GM12801 (cell line): ENCODE data around the gene CNST.
A peak's percentile ranks its signal among the peaks of the same experiment; 100 is the strongest.

Experiments used
- TF ChIP-seq, protein P1 (sequence below): IDR thresholded peaks from one replicate; pipeline ENCODE4 v1.5.1; 2011; ENCODE audit warnings: control low read depth; ENCODE audit not compliant: insufficient read length; ENCODE audit errors: extremely low read depth

The CNST gene

DNA sequence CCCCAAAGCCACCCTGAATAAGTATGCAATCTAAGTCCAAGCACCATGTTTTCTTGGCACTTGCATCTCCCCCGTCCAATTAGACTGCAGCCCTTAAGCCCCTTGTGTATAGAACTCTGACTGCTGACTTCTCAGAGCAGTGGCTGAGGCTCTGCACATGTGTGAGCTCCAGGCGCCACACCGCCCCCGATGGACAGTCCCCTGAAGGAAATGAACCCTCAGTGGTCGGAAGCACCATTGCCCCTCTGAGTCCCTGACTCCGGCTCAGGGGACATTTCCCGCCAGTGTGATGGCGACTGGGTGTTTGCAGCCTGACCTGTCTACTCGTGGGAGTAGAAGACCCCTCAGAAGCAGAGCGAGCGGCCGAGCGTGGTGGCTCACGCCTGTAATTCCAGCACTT, 120.7 kb downstream of the CNST start:
- TF ChIP-seq, protein P1, sequence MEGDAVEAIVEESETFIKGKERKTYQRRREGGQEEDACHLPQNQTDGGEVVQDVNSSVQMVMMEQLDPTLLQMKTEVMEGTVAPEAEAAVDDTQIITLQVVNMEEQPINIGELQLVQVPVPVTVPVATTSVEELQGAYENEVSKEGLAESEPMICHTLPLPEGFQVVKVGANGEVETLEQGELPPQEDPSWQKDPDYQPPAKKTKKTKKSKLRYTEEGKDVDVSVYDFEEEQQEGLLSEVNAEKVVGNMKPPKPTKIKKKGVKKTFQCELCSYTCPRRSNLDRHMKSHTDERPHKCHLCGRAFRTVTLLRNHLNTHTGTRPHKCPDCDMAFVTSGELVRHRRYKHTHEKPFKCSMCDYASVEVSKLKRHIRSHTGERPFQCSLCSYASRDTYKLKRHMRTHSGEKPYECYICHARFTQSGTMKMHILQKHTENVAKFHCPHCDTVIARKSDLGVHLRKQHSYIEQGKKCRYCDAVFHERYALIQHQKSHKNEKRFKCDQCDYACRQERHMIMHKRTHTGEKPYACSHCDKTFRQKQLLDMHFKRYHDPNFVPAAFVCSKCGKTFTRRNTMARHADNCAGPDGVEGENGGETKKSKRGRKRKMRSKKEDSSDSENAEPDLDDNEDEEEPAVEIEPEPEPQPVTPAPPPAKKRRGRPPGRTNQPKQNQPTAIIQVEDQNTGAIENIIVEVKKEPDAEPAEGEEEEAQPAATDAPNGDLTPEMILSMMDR, result no peak

DNA sequence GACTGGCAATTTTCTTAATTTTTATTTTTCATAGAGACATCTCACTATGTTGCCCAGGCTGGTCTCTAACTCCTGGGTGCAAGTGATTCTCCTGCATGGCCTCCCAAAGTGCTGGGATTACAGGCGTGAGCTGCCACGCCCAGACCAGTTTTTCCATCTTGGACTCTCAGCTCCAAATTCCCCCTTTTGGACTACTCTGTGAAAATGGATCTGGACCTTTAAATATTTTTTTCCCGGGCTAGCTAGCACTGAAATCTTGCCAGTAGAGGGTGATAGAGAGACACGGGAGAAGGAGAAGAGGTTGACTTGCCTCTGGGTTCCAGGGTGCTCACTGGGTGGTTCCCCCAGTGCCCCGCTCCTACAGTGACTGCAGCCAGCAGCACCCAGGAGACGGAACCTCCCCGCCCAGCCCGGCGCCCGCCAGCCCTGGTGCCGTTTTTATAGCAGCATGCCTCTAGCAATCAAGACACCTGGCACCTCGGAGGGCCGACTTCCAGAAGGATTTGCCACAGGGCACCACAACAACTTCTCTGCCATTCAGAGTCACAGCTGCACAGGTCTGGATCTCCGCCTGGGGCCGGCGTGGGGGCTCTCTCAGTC, 123.3 kb downstream of the CNST start:
- TF ChIP-seq, protein P1, result peak; percentile 56

DNA sequence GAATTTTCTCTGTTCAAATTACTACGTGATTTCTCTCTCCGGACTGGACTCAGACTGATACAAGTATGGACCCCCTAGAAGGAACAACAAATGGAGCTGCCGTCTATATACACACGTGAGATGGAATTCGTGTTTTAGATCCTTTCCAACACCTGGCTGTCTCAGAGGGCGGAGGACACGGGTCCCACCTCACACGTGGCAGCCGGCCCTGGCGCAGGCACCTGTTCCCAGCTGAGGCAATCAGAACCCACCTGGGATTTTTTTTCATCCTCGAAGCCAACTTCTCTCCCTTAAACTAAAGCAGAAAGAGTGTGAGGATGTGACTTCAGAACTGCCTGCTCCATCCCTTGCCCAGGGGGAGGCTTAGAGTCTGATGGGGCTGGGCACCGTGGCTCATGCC, 123.8 kb downstream of the CNST start:
- TF ChIP-seq, protein P1, result no peak

DNA sequence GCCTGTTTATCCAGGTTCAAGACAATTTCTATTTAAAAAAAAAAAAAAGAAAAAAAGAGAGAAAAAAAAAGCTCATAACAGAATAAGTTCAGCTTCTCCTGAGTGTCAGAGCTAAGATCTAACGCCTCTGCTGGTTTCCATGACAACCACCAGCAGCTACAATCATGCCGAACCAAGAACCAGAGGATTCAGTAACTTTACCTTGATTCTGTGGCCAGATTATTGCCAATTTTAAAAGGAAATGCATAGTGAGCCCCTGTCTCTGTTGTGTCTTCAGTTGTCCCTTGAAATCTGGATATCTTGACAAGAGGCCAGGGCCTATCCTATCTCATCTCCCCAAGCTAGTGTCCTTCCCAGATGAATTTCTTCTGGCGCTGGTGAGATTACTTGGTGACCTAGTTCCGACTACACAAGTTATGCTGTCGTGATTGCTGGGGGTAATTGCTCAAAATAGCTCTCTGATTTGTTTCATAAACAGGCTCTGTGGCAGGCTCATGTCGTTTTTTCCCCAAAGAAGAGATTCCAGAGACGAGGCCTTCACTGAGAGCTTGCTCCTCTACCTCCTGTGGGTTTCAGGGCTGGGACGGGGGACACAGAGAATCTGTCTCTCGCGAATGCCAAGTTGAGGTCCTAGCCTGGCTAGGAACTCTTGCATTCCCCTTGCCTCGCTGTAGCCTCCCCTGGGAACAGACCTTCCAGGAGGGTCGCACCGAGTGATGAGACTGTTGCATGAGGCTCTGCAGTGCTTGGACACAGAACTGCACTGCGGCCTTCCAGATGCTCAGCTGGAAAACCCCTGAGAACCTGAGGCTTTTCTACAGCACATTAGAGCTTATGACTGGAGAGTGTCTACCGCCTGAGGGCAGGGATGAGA, 125.6 kb downstream of the CNST start:
- TF ChIP-seq, protein P1, result no peak

DNA sequence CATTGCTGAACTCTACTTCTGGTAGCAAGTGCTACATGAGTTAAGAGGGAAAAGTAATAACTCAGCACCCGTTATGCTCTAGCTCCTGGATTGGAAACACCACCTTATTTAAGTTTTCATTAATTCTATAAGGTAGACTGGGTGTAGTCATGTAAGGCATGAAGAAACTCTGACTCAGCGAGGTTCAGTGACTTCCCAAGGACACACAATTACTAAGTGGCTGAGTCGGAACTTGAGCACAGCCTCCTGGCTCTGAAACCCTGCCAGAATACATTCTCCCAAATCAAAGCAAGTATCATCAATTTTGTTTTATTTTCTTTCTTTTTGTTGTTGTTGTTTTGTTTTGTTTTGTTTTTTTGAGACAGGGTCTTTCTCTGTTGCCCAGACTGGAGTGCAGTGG, 128.9 kb downstream of the CNST start:
- TF ChIP-seq, protein P1, result no peak

DNA sequence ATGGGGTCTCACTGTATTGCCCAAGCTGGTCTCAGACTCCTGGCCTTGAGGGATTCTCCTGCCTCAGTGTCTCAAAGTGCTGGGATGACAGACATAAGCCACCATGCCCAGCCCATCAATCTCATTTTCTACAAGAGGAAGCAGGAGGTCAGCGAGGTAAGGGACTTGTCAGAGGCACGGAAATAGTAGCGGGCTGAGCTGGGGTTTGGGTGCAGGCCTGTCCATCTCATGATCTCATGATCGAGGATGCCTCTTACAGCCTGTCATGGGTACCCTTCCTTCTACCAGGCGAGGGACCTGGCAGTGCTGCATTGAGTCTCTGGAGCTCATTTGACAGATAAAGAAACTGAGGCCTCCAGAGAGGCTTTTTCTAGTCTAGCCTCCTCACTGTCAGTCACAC, 129.4 kb downstream of the CNST start:
- TF ChIP-seq, protein P1, result no peak

DNA sequence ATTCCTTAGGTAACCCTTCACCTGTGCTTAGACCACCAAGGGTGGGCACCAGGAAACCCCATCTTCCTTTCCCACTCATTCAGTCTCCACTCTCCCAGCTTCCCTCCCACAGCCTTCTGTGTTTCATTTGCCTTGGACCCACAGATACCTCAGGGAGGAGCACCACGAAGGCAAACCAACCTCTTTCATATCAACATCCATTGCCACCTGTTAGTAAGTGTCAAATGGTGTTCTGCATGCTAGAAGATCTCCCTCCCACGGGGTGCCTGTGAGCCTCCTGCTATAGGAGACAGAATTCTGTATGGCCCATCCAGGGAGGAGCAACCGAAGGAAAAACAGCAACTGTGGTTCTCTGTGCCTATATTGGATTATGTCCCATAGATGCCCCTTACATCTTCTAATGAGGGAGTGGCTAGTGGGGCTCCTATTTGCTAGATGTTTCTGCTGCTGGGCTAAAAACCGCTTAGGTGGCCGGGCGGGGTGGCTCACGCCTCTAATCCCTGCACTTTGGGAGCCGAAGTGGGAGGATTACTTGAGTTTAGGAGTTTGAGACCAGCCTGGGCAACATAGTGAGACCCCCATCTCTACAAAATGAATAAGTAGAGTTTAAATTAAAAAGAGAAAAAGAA, 132.3 kb downstream of the CNST start:
- TF ChIP-seq, protein P1, result no peak
